Measurements from ENCODE around the gene RBM6. TPM values are rescaled to one million over a fixed set of nuclear protein-coding genes. Genes with fewer than 3 reads are reported as not detected.
A peak's percentile ranks its signal among the peaks of the same experiment; 100 is the strongest.
"Not testable (repeated sequence)": the region's sequence is repeated elsewhere in the genome, so short reads cannot be mapped to it uniquely, and the experiment has no call there.

The RBM6 gene
- total and polyA plus RNA-seq, 5 donors = 43.2 to 53.1 (median 49.5) TPM

GRCh38 chr3:49914906-49915305 is 25.0 kb upstream of the RBM6 start:
- H3K4me1 ChIP-seq (ENCODE audit: control insufficient read depth, insufficient read depth, low read length) = no peaks in the 10 kb centered on the region
- H3K9me3 ChIP-seq (ENCODE audit: control insufficient read depth, low read length) = no peaks in the 10 kb centered on the region
- no peaks in the 10 kb centered on the region for H3K27me3 ChIP-seq (ENCODE audit: control insufficient read depth, insufficient read depth)
- 89% methylated on average over 2 of the region's 2 CpGs for WGBS
- DNase-seq (no peak), ATAC-seq (no peak)
- intact Hi-C loops (cut with DNase I) = no loop called here
- H3K4me3 ChIP-seq (ENCODE audit: low read length) = no peak overlapping the region
- no peak overlapping the region for H3K27ac ChIP-seq (ENCODE audit: low read length)

DNA sequence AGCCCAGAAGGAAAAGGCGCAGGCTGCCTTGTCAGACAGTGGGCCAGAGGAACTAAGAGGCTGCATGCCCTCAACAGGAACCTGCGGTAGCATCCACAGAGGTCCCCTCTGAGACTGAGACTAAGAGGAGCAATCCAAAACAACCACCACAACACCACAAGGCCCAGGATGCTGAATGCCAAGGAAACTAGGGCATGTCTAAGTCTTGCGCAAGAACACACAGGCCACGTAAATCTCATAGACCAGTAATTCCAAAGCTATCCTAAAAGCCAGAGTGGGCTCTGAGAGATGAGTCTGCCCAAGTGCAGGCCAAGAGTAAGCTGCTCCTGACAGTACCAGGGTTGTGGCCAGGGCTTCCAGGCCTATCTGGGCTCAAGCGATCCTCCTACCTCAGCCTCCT is 23.3 kb upstream of the RBM6 start:
- intact Hi-C loops (cut with DNase I) = no loop called here
- Histone ChIP-seq H3K4me3 (ENCODE audit: low read length) (no peak overlapping the region), H3K27ac (ENCODE audit: low read length) (no peak overlapping the region), H3K4me1 (ENCODE audit: control insufficient read depth, insufficient read depth, low read length) (no peaks in the 10 kb centered on the region), H3K27me3 (ENCODE audit: control insufficient read depth, insufficient read depth) (no peaks in the 10 kb centered on the region), H3K9me3 (ENCODE audit: control insufficient read depth, low read length) (no peaks in the 10 kb centered on the region)
- DNase-seq (no peak), ATAC-seq (peak; percentile 16 to 25)
- WGBS = 89% methylated on average over 5 of the region's 5 CpGs

GRCh38 chr3:49917806-49918590 is 22.0 kb upstream of the RBM6 start:
- H3K27me3 ChIP-seq (ENCODE audit: control insufficient read depth, insufficient read depth); H3K9me3 ChIP-seq (ENCODE audit: control insufficient read depth, low read length); DNase-seq; H3K4me3 ChIP-seq (ENCODE audit: low read length); H3K4me1 ChIP-seq (ENCODE audit: control insufficient read depth, insufficient read depth, low read length); ATAC-seq; intact Hi-C loops (cut with DNase I); H3K27ac ChIP-seq (ENCODE audit: low read length): not testable (repeated sequence)
- 90% methylated on average over 19 of the region's 19 CpGs for WGBS

DNA sequence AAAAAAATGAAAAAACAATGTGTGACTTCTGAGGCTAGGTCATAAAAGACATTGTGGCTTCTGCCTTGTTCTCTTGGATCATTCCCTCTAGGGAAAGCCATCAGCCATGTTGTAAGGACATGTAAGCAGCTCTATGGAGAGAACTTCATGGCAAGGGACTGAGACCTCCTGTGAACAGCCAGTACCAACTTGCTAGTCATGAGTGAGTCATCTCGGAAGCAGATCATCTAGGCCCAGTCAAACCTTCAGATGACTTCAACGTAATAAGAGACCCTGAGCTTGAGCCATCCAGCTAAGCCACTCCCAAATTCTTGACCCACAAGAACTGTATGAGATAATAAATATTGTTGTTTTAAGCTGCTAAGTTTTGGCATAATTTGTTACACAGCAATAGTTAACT is 15.3 kb upstream of the RBM6 start:
- intact Hi-C loops (cut with DNase I) = no loop called here
- Histone ChIP-seq H3K9me3 (ENCODE audit: control insufficient read depth, low read length) (no peaks in the 10 kb centered on the region), H3K27me3 (ENCODE audit: control insufficient read depth, insufficient read depth) (no peaks in the 10 kb centered on the region), H3K27ac (ENCODE audit: low read length) (no peak overlapping the region), H3K4me1 (ENCODE audit: control insufficient read depth, insufficient read depth, low read length) (peaks cover 3% of the 10 kb centered on the region), H3K4me3 (ENCODE audit: low read length) (no peak overlapping the region)
- WGBS = 79% methylated on average over 2 of the region's 2 CpGs
- ATAC-seq = no peak
- DNase-seq = no peak

- Histone ChIP-seq H3K27me3 (ENCODE audit: control insufficient read depth, insufficient read depth) (no peaks in the 10 kb centered on the region), H3K4me1 (ENCODE audit: control insufficient read depth, insufficient read depth, low read length) (peaks cover 5% of the 10 kb centered on the region), H3K9me3 (ENCODE audit: control insufficient read depth, low read length) (no peaks in the 10 kb centered on the region), H3K27ac (ENCODE audit: low read length) (no peak overlapping the region), H3K4me3 (ENCODE audit: low read length) (no peak overlapping the region)
- no peak for ATAC-seq
- 92% methylated on average over 2 of the region's 2 CpGs for WGBS
- DNase-seq = no peak
- intact Hi-C loops (cut with DNase I) = no loop called here
Observed at GRCh38 chr3:49925485-49925884, 14.5 kb upstream of the RBM6 start.

DNA sequence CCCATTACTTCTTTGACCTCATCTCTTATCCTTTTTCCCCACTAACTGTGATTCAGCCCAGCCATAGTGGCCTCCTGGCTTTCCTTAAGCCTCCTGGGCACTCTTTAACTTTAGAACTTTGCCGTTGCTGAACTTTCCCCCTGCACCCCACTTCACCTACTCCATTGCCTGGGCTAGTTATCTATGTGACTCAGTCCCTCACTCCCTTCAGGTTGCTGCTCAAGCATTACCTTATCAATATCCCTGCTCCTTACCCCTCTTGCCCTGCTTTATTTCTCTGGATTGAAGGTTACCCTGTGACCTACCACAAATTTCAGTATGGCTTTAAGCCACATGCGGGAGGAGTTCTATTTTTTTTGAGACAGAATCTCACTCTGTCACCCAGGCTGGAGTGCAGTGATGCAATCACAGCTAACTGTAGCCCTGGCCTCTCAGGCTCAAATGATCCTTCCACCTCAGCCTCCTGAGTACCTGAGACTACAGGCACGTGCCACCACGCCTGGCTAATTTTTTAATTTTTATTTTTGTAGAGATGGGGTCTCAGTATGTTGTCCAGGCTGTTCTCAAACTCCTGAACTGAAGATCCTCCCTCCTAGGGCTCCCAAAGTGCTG is 13.7 kb upstream of the RBM6 start:
- 84% methylated on average over 4 of the region's 4 CpGs for WGBS
- Histone ChIP-seq H3K27me3 (ENCODE audit: control insufficient read depth, insufficient read depth) (no peaks in the 10 kb centered on the region), H3K4me3 (ENCODE audit: low read length) (no peak overlapping the region), H3K27ac (ENCODE audit: low read length) (no peak overlapping the region), H3K4me1 (ENCODE audit: control insufficient read depth, insufficient read depth, low read length) (peaks cover 6% of the 10 kb centered on the region), H3K9me3 (ENCODE audit: control insufficient read depth, low read length) (no peaks in the 10 kb centered on the region)
- intact Hi-C loops (cut with DNase I) = no loop called here
- DNase-seq (no peak), ATAC-seq (no peak)

- ATAC-seq (no peak), DNase-seq (no peak)
- H3K9me3 ChIP-seq (ENCODE audit: control insufficient read depth, low read length) = no peaks in the 10 kb centered on the region
- peaks cover 6% of the 10 kb centered on the region for H3K4me1 ChIP-seq (ENCODE audit: control insufficient read depth, insufficient read depth, low read length)
- no peak overlapping the region for H3K4me3 ChIP-seq (ENCODE audit: low read length)
- no peaks in the 10 kb centered on the region for H3K27me3 ChIP-seq (ENCODE audit: control insufficient read depth, insufficient read depth)
- no peak overlapping the region for H3K27ac ChIP-seq (ENCODE audit: low read length)
- WGBS = 91% methylated on average over 5 of the region's 5 CpGs
- intact Hi-C loops (cut with DNase I) = no loop called here
Observed at GRCh38 chr3:49927798-49928197, 12.2 kb upstream of the RBM6 start.

DNA sequence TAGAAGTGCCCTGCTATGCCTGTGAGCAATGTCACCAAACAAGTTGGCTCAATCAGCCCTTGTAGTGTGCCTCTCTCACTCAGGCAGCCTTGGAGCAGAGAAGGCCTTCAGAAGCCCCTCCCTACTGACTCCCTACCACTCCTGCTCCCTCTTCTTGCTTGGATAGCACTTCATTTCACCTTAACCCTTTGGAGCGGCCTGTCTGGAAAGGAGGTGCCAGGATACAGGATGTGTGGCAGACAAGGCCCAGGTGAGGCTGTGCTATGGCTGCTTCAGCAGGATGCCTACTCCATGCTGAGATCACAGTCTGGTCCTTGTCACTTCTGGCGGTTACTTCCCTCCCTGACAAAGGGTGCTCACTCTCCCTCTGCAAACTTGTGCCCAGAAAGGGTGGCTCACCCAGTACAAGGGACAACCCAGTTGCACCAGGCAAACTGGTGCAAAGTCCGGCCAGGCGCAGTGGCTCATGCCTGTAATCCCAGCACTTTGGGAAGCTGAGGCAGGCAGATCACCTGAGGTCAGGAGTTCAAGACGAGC is 11.4 kb upstream of the RBM6 start:
- Histone ChIP-seq H3K4me1 (ENCODE audit: control insufficient read depth, insufficient read depth, low read length) (peaks cover 6% of the 10 kb centered on the region), H3K4me3 (ENCODE audit: low read length) (no peak overlapping the region), H3K9me3 (ENCODE audit: control insufficient read depth, low read length) (no peaks in the 10 kb centered on the region), H3K27ac (ENCODE audit: low read length) (no peak overlapping the region), H3K27me3 (ENCODE audit: control insufficient read depth, insufficient read depth) (no peaks in the 10 kb centered on the region)
- WGBS = 82% methylated on average over 5 of the region's 5 CpGs
- intact Hi-C loops (cut with DNase I) = no loop called here
- DNase-seq = no peak
- no peak for ATAC-seq

- intact Hi-C loops (cut with DNase I) = no loop called here
- WGBS = under 1% methylated on average over 56 of the region's 56 CpGs
- H3K27me3 ChIP-seq (ENCODE audit: control insufficient read depth, insufficient read depth) = no peaks in the 10 kb centered on the region
- peak within 1 kb of the TSS; percentile 62 for H3K4me3 ChIP-seq (ENCODE audit: low read length)
- H3K27ac ChIP-seq (ENCODE audit: low read length) = peak within 1 kb of the TSS; percentile 98
- DNase-seq (peak; percentile 97 to 99 (median 99)), ATAC-seq (peak; percentile 99)
- no peaks in the 10 kb centered on the region for H3K9me3 ChIP-seq (ENCODE audit: control insufficient read depth, low read length)
- H3K4me1 ChIP-seq (ENCODE audit: control insufficient read depth, insufficient read depth, low read length) = peaks cover 6% of the 10 kb centered on the region
Observed at GRCh38 chr3:49929291-49930167, 10.4 kb upstream of the RBM6 start, which contains the start of gene MON1A. Gene MON1A, minus strand, starts transcription at chr3:49929811. Its CDS starts 16,465 bp downstream, at chr3:49913346.

DNA sequence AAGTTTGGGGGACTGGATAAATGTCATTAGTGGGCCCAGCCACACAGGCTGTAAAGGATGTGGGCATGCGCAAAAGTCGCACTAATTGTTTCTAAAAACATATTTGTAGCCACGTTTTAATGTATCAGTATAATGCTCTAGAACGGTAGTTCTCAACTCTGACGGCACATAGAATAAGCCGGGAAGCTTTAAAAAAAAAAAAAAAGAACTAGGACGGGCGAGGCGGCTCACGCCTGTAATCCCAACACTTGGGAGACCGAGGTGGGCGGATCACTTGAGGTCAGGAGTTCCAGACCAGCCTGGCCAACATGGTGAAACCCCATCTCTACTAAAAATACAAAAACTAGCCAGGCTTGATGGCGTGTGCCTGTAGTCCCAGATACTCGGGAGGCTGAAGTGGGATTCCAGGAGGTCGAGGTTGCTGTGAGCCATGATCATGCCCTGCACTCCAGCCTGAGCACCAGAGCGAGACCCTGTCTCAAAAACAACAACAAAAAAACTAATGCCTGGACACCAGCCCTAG is 9.7 kb upstream of the RBM6 start:
- WGBS = 33% methylated on average over 16 of the region's 16 CpGs
- no peaks in the 10 kb centered on the region for H3K9me3 ChIP-seq (ENCODE audit: control insufficient read depth, low read length)
- intact Hi-C loops (cut with DNase I) = no loop called here
- DNase-seq = no peak
- peaks cover 6% of the 10 kb centered on the region for H3K4me1 ChIP-seq (ENCODE audit: control insufficient read depth, insufficient read depth, low read length)
- H3K27me3 ChIP-seq (ENCODE audit: control insufficient read depth, insufficient read depth) = no peaks in the 10 kb centered on the region
- peak overlapping the region; percentile 98 for H3K27ac ChIP-seq (ENCODE audit: low read length)
- H3K4me3 ChIP-seq (ENCODE audit: low read length) = peak overlapping the region; percentile 62
- peak; percentile 1 to 6 for ATAC-seq
